ENCODE data around the gene SELENOM.
A peak's percentile ranks its signal among the peaks of the same experiment; 100 is the strongest.
"Not testable (repeated sequence)": the region's sequence is repeated elsewhere in the genome, so short reads cannot be mapped to it uniquely, and the experiment has no call there.

The SELENOM gene

GRCh38 chr22:31130873-31131272, 23.5 kb upstream of the SELENOM start:
- DNase-seq, result no peak

- no peak for DNase-seq
Observed at GRCh38 chr22:31128156-31128555, 20.8 kb upstream of the SELENOM start.

GRCh38 chr22:31127181-31127772, 19.9 kb upstream of the SELENOM start:
- DNase-seq, result no peak

- DNase-seq, result no peak
Observed at GRCh38 chr22:31126869-31127175, 19.5 kb upstream of the SELENOM start.

- DNase-seq, result no peak
Observed at GRCh38 chr22:31126128-31126868, 18.9 kb upstream of the SELENOM start.

GRCh38 chr22:31125521-31126117, 18.3 kb upstream of the SELENOM start:
- DNase-seq, result no peak

- no peak for DNase-seq
Observed at GRCh38 chr22:31124811-31125465, 17.6 kb upstream of the SELENOM start.

- DNase-seq, result no peak
Observed at GRCh38 chr22:31124290-31124689, 16.9 kb upstream of the SELENOM start.

GRCh38 chr22:31123292-31123602, 15.9 kb upstream of the SELENOM start:
- DNase-seq, result no peak

GRCh38 chr22:31122532-31123291, 15.3 kb upstream of the SELENOM start, which contains the start of gene INPP5J:
Gene INPP5J (plus strand): TSS chr22:31122966. CDS start chr22:31123015, 49 bp downstream.
- peak; percentile 63 for DNase-seq

GRCh38 chr22:31122196-31122531, 14.8 kb upstream of the SELENOM start:
- no peak for DNase-seq

- DNase-seq, result no peak
Observed at GRCh38 chr22:31121403-31121802, 14.0 kb upstream of the SELENOM start.

- DNase-seq, result no peak
Observed at GRCh38 chr22:31120642-31121041, 13.3 kb upstream of the SELENOM start.

- no peak for DNase-seq
Observed at GRCh38 chr22:31120230-31120629, 12.9 kb upstream of the SELENOM start.

GRCh38 chr22:31119026-31119717, 11.8 kb upstream of the SELENOM start:
- DNase-seq, result no peak

GRCh38 chr22:31118046-31118820, 10.9 kb upstream of the SELENOM start:
- DNase-seq, result no peak

GRCh38 chr22:31112547-31113091, 5.3 kb upstream of the SELENOM start:
- DNase-seq, result not testable (repeated sequence)

GRCh38 chr22:31107894-31108218, 488 bp upstream of the SELENOM start:
- DNase-seq, result no peak

- peak; percentile 49 for DNase-seq
Observed at GRCh38 chr22:31106731-31107177, 614 bp downstream of the SELENOM start.

- peak; percentile 30 for DNase-seq
Observed at GRCh38 chr22:31106001-31106571, 1.3 kb downstream of the SELENOM start.

Data from fibroblast of skin of back (primary cell).